HG02588 (cell line): ENCODE data around the gene IL17C.
A peak's percentile ranks its signal among the peaks of the same experiment; 100 is the strongest.

Experiments
- ATAC-seq: cut with Tn5 transposase; IDR thresholded peaks from one replicate; pipeline ENCODE4 v1.9.1; 2021; ENCODE audit warnings: mild to moderate bottlenecking, moderate library complexity; ENCODE audit not compliant: unreplicated experiment

The IL17C gene

DNA sequence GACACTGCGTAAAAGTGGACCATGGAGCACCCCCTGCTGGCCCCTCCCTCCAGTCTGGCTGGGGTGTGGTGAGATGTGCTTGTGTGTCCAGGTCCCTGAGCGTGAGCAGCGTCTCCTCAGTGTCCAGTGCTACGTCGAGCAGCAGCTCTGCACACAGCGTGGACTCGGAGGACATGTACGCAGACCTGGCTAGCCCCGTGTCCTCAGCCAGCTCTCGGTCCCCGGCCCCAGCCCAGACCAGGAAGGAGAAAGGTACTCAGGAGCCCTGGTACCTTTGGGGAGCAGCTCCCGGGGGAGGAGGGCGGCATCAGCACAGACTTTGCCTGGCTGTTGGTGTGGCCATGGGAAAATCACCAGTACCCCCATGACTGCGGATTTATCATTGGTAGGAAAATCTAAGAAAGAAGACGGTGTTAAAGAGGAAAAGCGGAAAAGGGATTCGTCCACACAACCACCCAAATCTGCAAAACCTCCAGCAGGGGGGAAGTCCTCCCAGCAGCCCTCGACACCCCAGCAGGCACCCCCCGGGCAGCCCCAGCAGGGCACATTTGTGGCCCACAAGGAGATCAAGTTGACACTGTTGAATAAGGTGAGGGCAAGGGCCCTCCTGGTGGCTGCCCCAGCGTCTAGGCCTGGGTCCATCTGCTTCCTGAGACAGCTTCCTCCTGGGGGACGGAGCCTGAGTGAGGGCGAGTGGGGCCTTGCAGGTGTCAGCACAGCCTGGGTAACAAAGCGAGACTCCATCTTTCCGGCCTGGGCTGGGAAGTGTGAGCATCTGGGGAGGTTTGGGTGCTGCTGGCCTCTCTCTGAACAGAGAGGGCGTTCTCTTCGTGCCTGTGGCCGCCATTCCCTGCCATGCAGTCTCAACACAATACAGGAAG lies 10.6 kb upstream of the IL17C start:
- no peak for ATAC-seq

DNA sequence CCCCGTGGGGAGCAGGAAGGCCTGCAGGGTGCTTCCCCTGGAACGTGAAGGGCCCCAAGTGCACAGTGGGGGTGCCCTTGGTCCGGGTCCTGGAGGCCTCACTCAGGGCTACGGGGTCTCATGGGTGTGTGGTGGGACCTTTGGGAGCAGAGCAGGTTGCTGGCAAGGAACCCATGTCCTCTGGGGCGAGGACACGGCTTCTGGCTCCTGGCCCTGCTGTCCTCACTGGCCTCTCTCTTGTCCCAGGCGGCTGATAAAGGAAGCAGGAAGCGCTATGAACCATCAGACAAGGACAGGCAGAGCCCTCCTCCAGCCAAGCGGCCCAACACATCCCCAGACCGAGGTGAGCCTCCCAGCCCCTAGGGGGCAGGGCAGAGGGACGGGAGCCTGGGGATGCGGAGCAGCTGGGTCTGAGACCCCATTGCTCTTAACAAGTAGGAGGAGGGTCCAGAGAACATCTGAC lies 9.8 kb upstream of the IL17C start:
- no peak for ATAC-seq

DNA sequence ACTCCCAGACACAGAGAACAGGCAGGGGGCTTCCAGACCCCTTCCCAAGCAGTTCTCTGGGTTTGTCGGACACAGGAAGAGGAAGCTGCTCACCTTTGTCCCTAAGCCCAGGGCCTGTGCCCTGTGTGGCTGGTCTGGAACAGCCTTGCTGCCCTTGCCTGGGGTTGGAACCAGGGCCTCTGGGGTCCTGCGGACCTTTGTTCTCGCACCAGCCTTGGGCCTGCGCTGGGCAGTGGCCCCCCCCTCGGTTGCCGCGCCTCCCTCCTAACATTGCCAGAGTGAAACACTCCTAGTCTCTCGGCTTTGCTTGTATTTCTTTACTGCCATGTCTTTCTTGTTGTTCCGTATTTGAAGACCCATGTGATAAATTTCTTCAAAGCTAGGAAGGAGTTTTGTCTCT lies 8.5 kb upstream of the IL17C start:
- no peak for ATAC-seq

DNA sequence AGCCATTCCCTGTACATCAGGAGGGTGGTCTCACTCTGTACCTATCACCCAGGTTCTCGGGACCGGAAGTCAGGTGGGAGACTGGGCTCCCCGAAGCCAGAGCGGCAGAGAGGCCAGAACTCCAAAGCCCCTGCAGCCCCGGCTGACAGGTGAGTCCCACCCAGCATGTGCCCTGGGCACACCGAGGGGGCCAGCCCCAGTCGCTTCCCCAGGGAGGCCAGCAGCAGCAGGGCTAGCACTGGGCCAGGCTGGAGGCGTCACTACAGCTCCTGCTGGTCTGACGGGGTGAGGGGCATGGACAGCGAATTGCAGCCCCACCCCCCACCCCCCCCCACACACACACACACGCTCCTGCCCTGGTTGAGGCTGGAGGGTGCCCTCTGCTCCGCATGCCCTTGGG lies 7.9 kb upstream of the IL17C start:
- ATAC-seq = no peak

DNA sequence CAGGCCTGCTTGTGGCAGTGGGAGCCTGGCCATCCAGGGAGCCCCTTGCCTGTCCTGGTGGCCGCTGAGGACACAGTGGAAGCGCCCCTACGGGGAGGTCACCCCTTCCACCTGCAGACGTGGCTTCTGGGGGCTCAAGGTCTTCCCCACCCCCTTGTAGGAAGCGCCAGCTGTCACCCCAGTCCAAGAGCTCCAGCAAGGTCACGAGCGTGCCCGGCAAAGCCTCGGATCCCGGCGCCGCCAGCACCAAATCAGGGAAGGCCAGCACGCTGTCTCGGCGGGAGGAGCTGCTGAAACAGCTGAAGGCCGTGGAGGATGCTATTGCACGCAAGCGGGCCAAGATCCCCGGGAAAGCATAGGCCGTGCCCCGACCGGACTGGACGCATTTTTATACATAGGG lies 7.4 kb upstream of the IL17C start:
- no peak for ATAC-seq

DNA sequence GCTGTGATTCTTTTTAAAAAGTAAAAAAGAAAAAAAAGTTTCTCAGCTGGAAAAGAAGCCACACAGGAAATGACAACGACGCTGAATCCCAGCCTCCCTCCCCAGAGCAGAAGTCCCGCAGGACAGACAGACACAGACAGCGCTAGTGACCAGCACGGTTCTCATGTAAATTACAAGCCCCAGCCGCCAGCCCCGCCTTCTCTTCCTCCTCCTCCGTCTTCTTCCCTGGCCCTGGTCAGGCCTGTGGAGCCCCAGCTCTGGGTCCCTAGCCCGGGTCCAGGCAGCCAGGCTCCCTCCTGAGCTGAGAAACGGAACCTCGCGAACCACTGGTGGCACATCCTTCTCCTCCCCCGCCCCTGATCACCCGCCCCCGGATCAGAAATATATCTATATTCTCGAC lies 7.0 kb upstream of the IL17C start:
- ATAC-seq = no peak

DNA sequence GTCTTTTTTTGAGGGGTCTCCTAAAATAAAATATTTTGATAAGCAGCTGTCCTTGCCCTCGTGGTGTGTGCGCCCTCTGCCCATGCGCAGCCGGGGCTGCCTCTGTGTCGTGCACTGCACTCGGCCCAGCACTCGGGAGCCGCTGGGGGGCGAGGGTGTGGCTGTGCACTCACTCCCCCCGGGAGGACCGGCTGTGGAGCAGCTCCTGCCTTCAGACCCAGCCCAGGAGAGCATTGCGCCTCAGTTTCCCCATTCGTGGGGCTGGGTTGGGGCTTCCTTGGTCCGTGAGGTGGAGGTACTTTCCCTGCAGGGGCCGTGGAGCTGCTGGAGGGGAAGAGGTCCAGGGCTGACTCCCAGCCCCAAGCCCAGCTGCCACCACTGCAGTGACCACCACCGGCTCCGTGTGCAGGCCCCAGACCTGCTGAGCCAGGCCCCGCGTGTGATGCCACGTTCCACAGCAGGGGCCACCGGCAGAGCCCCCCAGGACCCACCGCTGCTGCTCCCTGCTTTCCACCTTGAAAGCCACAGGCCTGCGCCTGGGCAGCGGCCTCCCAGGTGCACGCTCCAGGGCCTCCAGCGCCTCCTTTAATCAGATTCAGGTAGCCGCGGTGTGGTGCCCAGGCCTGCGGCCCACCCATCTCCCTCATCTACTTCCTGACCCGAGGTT lies 6.3 kb upstream of the IL17C start:
- ATAC-seq = no peak

DNA sequence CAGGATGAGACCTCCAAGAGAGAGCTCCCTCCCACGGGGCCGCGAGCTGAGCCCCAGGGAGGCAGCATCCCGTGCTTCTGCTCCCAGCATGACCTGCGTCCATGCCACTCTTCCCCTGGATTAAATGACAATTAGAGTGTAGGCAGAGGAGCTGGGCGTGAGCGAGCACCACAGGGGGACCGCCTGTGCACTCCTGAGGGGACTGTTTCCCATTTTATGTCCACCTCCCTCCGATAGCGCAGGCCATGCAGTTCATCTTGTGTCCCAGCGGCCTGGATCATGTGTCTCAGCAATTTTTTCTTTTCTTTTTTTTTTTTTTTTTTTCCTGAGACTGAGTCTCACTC lies 5.8 kb upstream of the IL17C start:
- ATAC-seq = no peak

DNA sequence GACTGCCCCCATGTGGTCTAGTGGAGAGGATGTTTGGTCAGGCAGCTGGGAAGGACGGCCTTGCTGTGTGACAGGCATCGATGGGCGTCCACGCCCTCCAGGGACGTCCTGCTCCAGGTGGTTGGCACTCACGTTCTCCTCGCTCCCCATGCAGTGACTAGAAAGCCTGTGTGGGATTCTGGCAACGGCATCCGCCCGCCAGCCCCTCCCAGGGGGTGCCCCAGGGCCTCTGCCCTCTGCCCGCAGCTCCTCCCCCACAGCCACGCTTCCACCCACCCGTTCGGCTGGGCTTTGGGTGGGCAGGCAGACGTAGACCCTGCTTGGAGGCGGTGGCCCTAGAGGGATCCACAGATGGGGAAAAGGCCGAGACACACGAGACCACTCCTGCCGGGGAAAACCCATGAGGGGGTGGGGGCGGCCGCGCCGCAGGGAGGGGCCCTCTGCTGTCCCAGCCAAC lies 4.7 kb upstream of the IL17C start:
- peak; percentile 25 for ATAC-seq

DNA sequence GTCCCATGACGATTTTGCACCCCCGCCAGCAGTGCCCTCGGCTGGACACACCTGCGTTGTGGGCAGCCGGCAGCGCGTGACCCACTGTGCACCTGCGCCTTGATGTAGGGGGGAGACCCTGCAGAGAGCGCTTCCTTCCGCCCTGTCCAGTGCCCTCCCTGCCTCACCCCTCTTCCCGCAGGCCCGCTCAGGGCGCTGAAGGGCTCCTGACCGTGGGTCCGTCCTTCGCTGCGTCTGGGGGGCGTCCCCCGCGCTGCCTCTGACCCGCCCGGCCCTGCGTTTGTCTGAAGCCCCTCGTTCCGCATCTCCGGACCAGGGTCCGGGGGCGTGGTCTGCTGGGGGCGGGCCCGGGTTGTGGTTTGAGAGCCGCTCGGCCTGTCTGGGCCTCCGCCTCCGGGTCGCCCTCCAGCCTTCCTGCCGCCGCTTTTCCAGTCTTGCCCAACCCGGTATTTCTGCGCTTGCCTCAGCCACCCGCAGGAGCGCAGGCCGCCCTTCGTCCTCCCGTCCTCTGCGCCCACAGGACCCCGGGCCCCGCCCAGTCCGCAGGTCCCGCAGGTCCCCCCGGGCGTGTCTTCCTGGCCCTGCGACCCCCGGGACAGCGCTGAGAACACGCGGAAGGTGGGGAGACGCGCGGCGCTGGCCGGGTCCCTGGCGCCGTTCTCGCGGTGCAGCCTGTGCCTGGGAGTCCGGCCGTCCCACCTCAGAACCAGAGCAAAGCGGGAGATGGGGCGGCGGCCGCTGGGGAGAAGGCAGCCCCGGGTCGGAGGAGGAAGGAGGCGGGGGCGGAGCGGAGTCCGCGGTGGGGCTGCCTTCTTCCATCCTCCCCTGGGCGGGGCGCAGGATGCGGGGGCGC lies 4.0 kb upstream of the IL17C start:
- ATAC-seq = peak; percentile 47

DNA sequence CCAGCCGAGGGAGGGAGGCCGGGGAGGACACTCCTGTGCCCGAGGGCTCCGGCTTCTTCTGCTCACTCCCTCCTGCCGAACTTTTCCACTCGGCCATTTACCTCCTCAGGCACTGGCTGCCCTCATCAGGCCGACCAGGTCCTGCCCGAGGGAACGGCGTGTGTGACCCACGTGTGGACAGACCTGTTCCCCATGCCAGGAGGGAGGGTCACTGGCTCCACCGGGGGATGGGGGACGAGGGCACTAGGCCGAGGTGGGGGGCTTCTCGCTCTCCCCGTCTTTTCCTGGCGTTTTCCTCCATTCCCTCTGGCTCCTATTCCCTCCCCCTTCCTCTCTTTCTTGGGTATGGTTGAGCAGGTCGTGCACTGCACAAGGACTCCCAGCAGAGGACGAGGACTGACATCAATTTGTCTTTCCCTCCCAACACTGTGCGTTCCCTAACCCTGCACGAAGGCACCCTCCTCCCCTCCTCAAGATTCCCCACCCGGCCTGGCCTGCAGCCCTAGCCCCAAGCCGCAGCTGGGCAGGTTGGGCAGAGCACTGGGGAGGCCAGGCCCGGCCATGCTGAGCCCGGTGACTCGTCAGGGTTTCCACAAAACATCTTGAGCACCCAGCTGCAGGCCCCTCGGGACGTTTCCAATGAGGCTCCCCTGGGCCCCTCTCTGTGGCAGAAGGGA lies 3.2 kb upstream of the IL17C start:
- no peak for ATAC-seq

DNA sequence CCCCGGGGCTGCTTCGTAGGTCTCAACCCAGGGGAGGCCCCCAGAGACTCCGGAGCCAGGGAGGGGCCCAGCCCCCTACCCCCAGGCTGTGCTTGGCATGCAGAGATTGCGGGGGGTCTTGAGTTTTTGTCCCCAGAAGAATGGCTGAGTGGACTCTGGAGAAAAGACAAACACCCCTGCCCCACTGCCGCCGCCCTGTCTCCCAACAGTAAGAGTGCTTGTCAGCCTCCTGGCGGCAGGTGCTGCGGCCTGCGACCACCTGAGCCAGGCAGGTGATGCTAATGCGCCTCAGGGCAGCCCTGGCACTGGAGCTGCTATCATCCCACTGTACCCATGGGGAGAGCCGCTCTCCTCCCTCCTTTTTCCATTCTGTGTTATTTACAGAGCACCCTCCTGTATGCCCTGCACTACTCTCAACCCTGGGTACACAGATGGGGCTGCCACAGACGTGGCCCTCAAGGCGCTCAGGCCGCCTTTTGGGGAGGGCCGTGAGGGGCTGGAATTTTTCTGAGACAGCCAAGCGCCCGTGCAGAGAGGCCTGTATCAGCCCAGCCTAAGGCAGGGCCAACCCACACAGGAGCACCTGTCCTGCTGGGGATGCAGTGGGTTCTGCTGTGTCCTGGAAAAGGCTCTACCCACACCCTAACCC lies 2.6 kb upstream of the IL17C start:
- no peak for ATAC-seq

DNA sequence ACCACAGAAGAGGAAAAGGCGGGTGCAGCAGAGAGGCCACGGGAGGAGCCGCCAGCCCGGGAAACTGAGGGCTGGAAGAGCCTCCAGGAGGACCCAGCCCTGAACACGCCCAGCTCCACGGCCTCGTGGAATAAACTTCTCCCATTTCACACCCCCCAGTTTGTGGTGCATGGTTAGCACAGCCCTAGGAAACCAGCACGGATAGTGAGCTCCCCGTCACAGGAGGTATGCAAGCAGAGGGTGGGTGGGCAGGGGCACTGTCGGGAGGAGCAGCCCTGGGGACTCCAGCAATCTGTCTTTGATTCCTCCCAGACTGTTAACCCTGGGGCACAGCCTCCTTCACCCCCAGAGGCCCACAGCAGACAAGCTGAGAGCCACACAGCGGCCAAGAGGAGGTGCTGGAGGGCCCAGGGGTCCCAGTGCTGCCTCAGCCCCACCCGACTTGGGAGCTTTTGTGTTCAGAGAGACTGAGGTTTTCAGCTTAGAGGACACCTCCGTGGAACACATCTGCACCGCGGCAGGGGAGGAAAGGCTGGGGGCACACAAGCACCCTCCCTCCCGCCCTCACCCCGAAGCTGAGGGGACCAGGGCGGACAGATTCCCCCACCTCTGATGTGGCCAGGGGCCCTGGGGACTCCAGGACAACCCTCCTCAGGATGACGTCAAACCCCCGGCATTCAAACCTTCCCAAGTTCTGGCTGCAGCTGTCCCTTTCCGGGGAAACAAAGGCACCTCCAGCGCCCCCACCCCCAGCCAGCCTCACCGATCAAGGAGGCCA lies 1.7 kb upstream of the IL17C start:
- no peak for ATAC-seq

DNA sequence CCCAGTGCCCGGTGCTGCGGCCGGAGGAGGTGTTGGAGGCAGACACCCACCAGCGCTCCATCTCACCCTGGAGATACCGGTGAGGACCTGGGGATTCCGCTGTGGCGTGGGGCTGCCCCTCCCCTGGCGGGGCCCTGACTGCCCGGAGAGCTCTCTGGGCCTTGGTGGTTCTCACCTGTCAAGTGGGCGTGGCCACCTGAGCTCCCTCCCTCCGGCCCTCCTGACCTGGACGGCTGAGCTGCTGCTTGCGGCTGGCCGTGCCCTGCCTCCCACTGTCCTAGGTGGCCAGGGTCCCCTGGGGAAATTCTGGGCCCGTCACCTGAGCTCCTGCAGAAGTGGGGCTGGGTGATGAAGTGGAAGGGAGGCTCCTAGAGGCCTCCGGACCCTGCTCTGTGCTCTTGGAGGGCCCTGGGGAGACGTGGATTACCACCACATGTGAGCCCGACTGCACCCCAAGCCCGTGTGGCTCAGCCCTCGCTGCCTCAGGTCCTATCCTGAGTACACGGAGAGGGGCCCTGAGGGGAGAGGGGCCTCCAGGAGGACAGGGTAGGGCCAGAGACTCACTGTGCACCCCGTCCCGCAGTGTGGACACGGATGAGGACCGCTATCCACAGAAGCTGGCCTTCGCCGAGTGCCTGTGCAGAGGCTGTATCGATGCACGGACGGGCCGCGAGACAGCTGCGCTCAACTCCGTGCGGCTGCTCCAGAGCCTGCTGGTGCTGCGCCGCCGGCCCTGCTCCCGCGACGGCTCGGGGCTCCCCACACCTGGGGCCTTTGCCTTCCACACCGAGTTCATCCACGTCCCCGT lies 1.1 kb downstream of the IL17C start:
- no peak for ATAC-seq

DNA sequence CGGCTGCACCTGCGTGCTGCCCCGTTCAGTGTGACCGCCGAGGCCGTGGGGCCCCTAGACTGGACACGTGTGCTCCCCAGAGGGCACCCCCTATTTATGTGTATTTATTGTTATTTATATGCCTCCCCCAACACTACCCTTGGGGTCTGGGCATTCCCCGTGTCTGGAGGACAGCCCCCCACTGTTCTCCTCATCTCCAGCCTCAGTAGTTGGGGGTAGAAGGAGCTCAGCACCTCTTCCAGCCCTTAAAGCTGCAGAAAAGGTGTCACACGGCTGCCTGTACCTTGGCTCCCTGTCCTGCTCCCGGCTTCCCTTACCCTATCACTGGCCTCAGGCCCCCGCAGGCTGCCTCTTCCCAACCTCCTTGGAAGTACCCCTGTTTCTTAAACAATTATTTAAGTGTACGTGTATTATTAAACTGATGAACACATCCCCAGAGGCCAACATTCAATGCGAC lies 1.7 kb downstream of the IL17C start:
- ATAC-seq = no peak

DNA sequence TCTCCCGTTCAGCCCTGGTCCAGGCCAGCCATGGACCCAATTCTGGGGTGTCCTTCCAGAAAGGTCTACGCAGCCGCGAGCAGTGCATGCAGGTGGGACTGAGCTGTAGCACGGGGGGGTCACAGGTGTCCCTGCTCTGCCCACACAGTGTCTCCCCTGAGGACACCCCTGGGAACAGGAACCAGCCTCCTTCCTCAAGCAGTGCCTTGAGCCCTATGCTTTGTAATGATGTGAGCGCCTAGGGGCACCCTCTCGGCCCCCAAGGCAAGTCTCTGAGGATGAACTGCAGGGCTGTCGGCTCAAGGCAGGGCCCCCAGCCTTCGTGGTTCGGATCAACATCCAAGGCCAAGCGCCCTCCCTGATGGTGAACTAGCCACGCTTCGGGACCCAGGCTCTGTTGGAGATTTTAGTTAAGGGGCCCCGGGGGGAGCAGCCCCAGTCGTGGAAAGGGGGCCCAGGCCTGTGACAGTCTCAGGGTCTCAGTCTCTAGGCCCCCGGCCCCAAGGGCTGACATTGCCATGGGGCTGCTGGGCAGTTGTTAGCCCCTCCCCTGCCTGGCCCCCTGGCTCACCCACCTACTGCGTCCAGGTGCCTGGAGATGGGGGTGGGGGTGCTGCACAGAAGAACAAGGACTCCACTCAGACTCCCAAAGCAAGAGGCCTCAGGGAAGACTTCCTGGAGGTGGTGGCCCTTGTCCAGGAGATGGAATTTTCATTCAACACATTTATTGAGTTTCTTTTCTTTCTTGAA lies 2.3 kb downstream of the IL17C start:
- no peak for ATAC-seq

DNA sequence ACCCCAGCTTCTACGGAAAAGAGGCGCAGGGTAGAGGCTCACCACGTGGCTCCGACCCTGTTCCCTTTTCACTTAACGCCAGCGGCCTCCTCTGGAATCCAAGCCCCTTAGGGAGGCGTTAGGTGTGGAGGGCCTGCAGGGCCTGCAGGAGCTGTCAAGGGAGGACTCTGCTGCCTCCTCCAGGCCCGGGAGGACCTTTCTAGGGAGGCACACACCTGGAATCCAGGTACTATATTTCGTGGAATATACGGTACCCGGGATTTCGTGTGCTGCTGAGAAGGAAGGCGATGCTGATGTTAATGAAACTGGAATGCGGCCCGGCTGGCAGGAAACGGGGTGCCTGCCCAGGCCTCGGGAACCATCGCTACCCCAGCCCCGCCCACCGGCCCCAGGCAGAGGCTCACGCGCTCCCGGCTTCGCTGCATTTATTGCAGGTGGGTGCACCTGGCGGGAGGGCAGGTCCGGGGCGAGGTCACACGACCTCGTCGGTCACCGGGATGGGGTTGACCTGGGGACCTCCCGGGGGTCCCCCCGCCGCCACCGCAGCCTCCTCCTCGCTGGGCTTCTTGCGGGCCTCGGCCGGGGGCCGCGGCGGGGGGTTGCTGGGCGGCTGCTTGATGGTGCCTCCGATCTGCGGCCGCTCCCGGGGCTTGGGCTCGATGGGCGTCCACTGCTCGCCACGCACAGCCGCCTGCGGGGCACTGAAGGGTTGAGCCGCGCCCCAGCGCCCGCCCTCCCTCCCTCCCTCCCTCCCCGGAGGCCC lies 4.7 kb downstream of the IL17C start:
- ATAC-seq = no peak

DNA sequence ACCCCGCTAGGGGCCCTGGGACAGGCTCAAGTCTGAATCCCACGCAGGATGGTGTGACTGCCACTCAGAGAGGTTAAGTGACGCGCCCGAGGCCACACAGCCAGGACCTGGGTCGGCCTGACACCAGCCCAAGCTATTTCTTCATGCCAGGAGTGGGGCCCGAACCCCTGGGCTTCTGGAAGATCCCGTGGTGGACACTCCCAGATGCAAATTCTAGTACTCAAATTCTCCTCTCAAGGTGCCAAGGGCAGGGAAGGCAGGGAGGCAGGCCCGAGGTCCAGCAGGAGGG lies 5.2 kb downstream of the IL17C start:
- ATAC-seq = no peak
